ENCODE data around the gene ENDOV.

Gene ENDOV

GRCh38 chr17:80414803-80415625, at the start of gene ENDOV:
TSS of gene ENDOV (plus strand) at chr17:80415167. CDS start at chr17:80415195, 28 bp downstream.
- DNase-seq: peak; percentile 97

- no peak for DNase-seq
Measured at GRCh38 chr17:80365983-80366382, 49.0 kb upstream of the ENDOV start.

GRCh38 chr17:80367503-80367902, 47.5 kb upstream of the ENDOV start:
- DNase-seq: no peak

- DNase-seq: no peak
Measured at GRCh38 chr17:80371196-80371595, 43.8 kb upstream of the ENDOV start.

- no peak for DNase-seq
Measured at GRCh38 chr17:80372456-80372855, 42.5 kb upstream of the ENDOV start.

- DNase-seq: no peak
Measured at GRCh38 chr17:80372922-80373570, 41.9 kb upstream of the ENDOV start.

GRCh38 chr17:80374039-80374731, 40.8 kb upstream of the ENDOV start:
- no peak for DNase-seq

GRCh38 chr17:80374732-80375585, 40.0 kb upstream of the ENDOV start:
- peak; percentile 25 for DNase-seq

GRCh38 chr17:80376531-80376930, 38.4 kb upstream of the ENDOV start:
- no peak for DNase-seq

- DNase-seq: no peak
Measured at GRCh38 chr17:80377798-80378197, 37.2 kb upstream of the ENDOV start.

- DNase-seq: no peak
Measured at GRCh38 chr17:80379348-80379747, 35.6 kb upstream of the ENDOV start.

- DNase-seq: no peak
Measured at GRCh38 chr17:80380068-80380467, 34.9 kb upstream of the ENDOV start.

- DNase-seq: no peak
Measured at GRCh38 chr17:80380555-80381002, 34.4 kb upstream of the ENDOV start.

- no peak for DNase-seq
Measured at GRCh38 chr17:80381416-80381923, 33.5 kb upstream of the ENDOV start.

- no peak for DNase-seq
Measured at GRCh38 chr17:80382446-80382845, 32.5 kb upstream of the ENDOV start.

- DNase-seq: no peak
Measured at GRCh38 chr17:80382956-80383355, 32.0 kb upstream of the ENDOV start.

- no peak for DNase-seq
Measured at GRCh38 chr17:80384078-80384960, 30.6 kb upstream of the ENDOV start.

- DNase-seq: no peak
Measured at GRCh38 chr17:80385046-80385445, 29.9 kb upstream of the ENDOV start.

- no peak for DNase-seq
Measured at GRCh38 chr17:80386341-80386740, 28.6 kb upstream of the ENDOV start.

GRCh38 chr17:80387071-80387470, 27.9 kb upstream of the ENDOV start:
- DNase-seq: no peak

GRCh38 chr17:80388175-80388574, 26.8 kb upstream of the ENDOV start:
- DNase-seq: peak; percentile 34
